BLaER1 (cell line): ENCODE data around the gene C21orf58.
A peak's percentile ranks its signal among the peaks of the same experiment; 100 is the strongest.

ENCODE experiments used
- H3K27ac ChIP-seq: shearing (Covaris generic); formaldehyde crosslinking; 2 replicates; pipeline ENCODE4 v1.8.1; 2022
- H3K27me3 ChIP-seq: shearing (Covaris generic); formaldehyde crosslinking; 2 replicates; pipeline ENCODE4 v1.8.1; 2022
- H3K36me3 ChIP-seq: shearing (Covaris generic); formaldehyde crosslinking; 2 replicates; pipeline ENCODE4 v1.8.1; 2022
- H3K4me1 ChIP-seq: shearing (Covaris generic); formaldehyde crosslinking; 2 replicates; pipeline ENCODE4 v1.8.1; 2022
- H3K4me2 ChIP-seq: shearing (Covaris generic); formaldehyde crosslinking; 2 replicates; pipeline ENCODE4 v1.8.1; 2022
- H3K4me3 ChIP-seq: shearing (Covaris generic); formaldehyde crosslinking; 2 replicates; pipeline ENCODE4 v1.8.1; 2022
- H3K9ac ChIP-seq: shearing (Covaris generic); formaldehyde crosslinking; 2 replicates; pipeline ENCODE4 v1.8.1; 2022
- H3K9me3 ChIP-seq: shearing (Covaris generic); formaldehyde crosslinking; 2 replicates; pipeline ENCODE4 v1.8.1; 2022
- H4K20me1 ChIP-seq: shearing (Covaris generic); formaldehyde crosslinking; 2 replicates; pipeline ENCODE4 v1.8.1; 2022
- Cebpa-rat ChIP-seq: shearing (Covaris generic); IDR thresholded peaks from 2 replicates; pipeline ENCODE4 v1.8.1; 2022

Gene C21orf58

DNA sequence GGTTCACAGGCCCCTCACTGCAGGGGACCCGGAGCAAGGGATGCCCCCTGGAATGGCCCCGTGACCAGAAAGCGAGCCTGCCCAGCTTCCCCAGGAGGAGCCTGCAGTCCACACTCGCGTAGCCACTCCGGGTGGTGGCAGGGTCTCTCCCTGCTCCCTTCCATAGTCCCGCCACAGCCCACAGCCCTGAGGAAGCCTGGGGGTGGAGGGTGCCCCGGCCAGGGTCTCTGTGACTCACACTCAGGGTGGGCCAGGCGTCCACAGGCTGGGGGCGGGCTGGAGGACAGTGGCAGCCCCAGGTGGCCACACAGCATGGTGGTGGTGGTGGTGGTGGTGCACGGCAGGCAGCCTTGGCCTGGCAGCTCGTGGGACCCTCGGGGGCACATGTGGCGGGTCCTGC lies 21.9 kb downstream of the C21orf58 start:
- Histone ChIP-seq H3K9ac (no peak overlapping the region), H3K27me3 (peaks cover 9% of the 10 kb centered on the region; the same call in 1 of the 2 replicates), H4K20me1 (no peaks in the 10 kb centered on the region; the same call in 1 of the 2 replicates), H3K27ac (no peak overlapping the region), H3K4me3 (no peak overlapping the region), H3K36me3 (peaks cover 85% of the 10 kb centered on the region), H3K4me1 (peaks cover 12% of the 10 kb centered on the region), H3K4me2 (no peak overlapping the region), H3K9me3 (no peaks in the 10 kb centered on the region)
- TF ChIP-seq Cebpa-rat: no peak

- Histone ChIP-seq H3K4me2 (no peak overlapping the region), H4K20me1 (no peaks in the 10 kb centered on the region; the same call in 1 of the 2 replicates), H3K36me3 (peaks cover 59% of the 10 kb centered on the region), H3K9ac (no peak overlapping the region), H3K4me1 (peaks cover 22% of the 10 kb centered on the region), H3K4me3 (no peak overlapping the region), H3K27ac (no peak overlapping the region), H3K9me3 (no peaks in the 10 kb centered on the region), H3K27me3 (peaks cover 9% of the 10 kb centered on the region; the same call in 1 of the 2 replicates)
- no peak for TF ChIP-seq Cebpa-rat
Measured at GRCh38 chr21:46299167-46299566, 24.5 kb downstream of the C21orf58 start.

GRCh38 chr21:46297338-46298271 lies 26.1 kb downstream of the C21orf58 start:
- Histone ChIP-seq H3K27ac (peak overlapping the region; percentile 51; the same call in 1 of the 2 replicates), H3K4me1 (peaks cover 22% of the 10 kb centered on the region), H3K4me2 (peak overlapping the region; percentile 86)

GRCh38 chr21:46295996-46296752 lies 27.5 kb downstream of the C21orf58 start:
- Histone ChIP-seq H3K4me1 (peaks cover 25% of the 10 kb centered on the region), H3K27me3 (peaks cover 9% of the 10 kb centered on the region; the same call in 1 of the 2 replicates), H3K27ac (no peak overlapping the region), H3K36me3 (peaks cover 46% of the 10 kb centered on the region), H3K4me3 (no peak overlapping the region), H3K4me2 (no peak overlapping the region), H3K9me3 (peaks cover 9% of the 10 kb centered on the region), H3K9ac (no peak overlapping the region), H4K20me1 (no peaks in the 10 kb centered on the region; the same call in 1 of the 2 replicates)
- TF ChIP-seq Cebpa-rat: no peak

More at GRCh38 chr21:46297338-46298271, 26.1 kb downstream of the C21orf58 start:
- H3K4me3 ChIP-seq: peak overlapping the region; percentile 63
- peaks cover 48% of the 10 kb centered on the region for H3K36me3 ChIP-seq
- peaks cover 9% of the 10 kb centered on the region; the same call in 1 of the 2 replicates for H3K27me3 ChIP-seq
- no peaks in the 10 kb centered on the region; the same call in 1 of the 2 replicates for H4K20me1 ChIP-seq
- peak overlapping the region; percentile 56 for H3K9ac ChIP-seq
- TF ChIP-seq Cebpa-rat: no peak
- no peaks in the 10 kb centered on the region for H3K9me3 ChIP-seq

DNA sequence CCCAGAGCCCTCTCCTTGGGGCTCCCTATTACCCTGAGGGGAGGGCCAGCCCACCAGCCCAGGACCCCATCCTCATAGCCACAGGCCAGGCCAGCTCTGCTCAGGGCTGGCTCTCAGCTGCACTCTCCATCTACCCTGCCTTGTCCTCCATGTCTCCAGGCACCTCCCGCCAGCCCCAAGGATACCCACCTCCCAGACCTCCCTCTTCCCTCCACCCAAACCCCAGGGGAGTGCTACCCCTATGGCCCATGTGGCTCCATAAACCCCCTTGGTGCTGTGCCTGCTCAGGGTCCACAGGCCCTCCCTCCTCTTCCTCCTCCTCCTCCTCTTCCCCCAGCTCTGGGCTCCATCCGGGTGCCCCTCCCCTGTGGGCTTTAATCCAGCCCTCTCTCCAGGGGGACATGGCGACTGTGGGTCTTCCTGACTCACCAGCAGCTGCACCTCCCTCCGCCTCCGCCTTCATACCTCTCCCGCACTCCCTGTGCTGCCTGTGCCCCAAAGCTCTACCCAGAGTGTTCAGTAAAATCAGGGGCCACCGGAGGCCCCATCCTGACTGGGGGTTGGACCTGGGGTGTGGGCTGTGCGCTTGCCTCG lies 28.4 kb downstream of the C21orf58 start:
- no peak overlapping the region for H3K4me3 ChIP-seq
- peaks cover 9% of the 10 kb centered on the region for H3K9me3 ChIP-seq
- H4K20me1 ChIP-seq: no peaks in the 10 kb centered on the region
- peaks cover 34% of the 10 kb centered on the region for H3K4me1 ChIP-seq
- no peak for TF ChIP-seq Cebpa-rat
- peak overlapping the region; percentile 41 for H3K27ac ChIP-seq
- H3K9ac ChIP-seq: no peak overlapping the region
- H3K36me3 ChIP-seq: peaks cover 37% of the 10 kb centered on the region
- H3K4me2 ChIP-seq: peak overlapping the region; percentile 62
- peaks cover 9% of the 10 kb centered on the region; the same call in 1 of the 2 replicates for H3K27me3 ChIP-seq

- H3K27ac ChIP-seq: peak overlapping the region; percentile 41
- H3K4me2 ChIP-seq: peak overlapping the region; percentile 62
- H4K20me1 ChIP-seq: no peaks in the 10 kb centered on the region
- no peak overlapping the region for H3K9ac ChIP-seq
- peaks cover 9% of the 10 kb centered on the region for H3K9me3 ChIP-seq
- no peak overlapping the region for H3K4me3 ChIP-seq
- H3K36me3 ChIP-seq: peaks cover 32% of the 10 kb centered on the region
- peaks cover 9% of the 10 kb centered on the region; the same call in 1 of the 2 replicates for H3K27me3 ChIP-seq
- peaks cover 39% of the 10 kb centered on the region for H3K4me1 ChIP-seq
- no peak for TF ChIP-seq Cebpa-rat
Measured at GRCh38 chr21:46294647-46295176, 29.0 kb downstream of the C21orf58 start.

DNA sequence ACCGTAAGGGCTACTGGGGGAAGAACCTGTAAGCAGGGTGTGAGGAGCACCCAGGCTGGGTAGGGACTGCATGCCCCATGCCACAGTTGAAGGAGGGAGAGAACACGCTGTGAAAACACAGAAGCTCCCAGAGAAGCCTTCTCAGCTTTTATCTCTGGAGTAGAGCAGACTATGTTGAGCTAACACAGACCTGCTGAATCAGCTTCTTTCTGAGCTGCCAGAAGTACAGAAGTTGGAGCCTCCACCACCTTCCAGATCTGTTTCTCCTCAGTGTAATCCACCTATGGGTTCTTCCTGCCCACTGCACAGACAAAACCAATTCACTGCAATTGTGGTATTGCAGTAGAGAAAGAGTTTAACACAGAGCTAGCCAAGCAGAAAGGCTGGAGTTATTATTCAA lies 32.1 kb downstream of the C21orf58 start:
- H3K4me3 ChIP-seq: no peak overlapping the region
- no peak for TF ChIP-seq Cebpa-rat
- no peak overlapping the region for H3K27ac ChIP-seq
- H3K36me3 ChIP-seq: peaks cover 12% of the 10 kb centered on the region
- H3K9me3 ChIP-seq: peaks cover 9% of the 10 kb centered on the region
- peaks cover 40% of the 10 kb centered on the region for H3K4me1 ChIP-seq
- no peaks in the 10 kb centered on the region for H3K27me3 ChIP-seq
- H3K4me2 ChIP-seq: 0 out of 2 replicates have a peak overlapping the region, but pooled peaks have one; percentile 9
- no peaks in the 10 kb centered on the region for H4K20me1 ChIP-seq
- H3K9ac ChIP-seq: no peak overlapping the region

DNA sequence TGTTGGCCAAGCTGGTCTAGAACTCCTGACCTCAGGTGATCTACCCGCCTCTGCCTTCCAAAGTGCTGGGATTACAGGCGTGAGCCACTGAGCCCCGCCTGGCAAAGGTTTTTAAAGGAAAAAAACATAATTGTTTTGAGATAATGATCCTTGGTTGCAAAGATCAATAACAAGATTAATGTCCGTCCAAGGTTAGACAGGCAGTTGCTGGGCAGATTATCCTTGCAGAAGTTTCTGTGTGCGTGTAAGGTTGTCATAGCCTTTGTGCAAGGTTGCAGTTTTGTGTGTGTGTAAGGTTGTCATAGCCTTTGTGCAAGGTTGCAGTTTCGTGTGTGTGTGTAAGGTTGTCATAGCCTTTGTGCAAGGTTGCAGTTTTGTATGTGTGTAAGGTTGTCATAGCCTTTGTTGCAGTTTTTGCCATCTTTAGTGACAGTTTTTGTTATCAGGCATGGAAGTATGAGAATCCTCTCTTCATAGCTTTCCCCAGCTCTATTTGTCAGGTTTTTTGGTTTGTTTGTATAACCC lies 34.0 kb downstream of the C21orf58 start:
- H3K4me1 ChIP-seq: peaks cover 39% of the 10 kb centered on the region
- peaks cover 9% of the 10 kb centered on the region for H3K9me3 ChIP-seq
- peaks cover 11% of the 10 kb centered on the region; the same call in 1 of the 2 replicates for H4K20me1 ChIP-seq
- H3K27ac ChIP-seq: no peak overlapping the region
- H3K4me3 ChIP-seq: no peak overlapping the region
- H3K27me3 ChIP-seq: no peaks in the 10 kb centered on the region
- no peak for TF ChIP-seq Cebpa-rat
- peak overlapping the region; percentile 30 for H3K4me2 ChIP-seq
- H3K36me3 ChIP-seq: peaks cover 12% of the 10 kb centered on the region
- H3K9ac ChIP-seq: no peak overlapping the region

GRCh38 chr21:46287541-46287940 lies 36.1 kb downstream of the C21orf58 start:
- peaks cover 59% of the 10 kb centered on the region for H3K4me1 ChIP-seq
- H3K9ac ChIP-seq: peak overlapping the region; percentile 99; the same call in 1 of the 2 replicates
- no peak for TF ChIP-seq Cebpa-rat
- peaks cover 9% of the 10 kb centered on the region for H3K9me3 ChIP-seq
- no peak overlapping the region; the same call in 1 of the 2 replicates for H3K27ac ChIP-seq
- peak overlapping the region; percentile 93 for H3K4me2 ChIP-seq
- peaks cover 30% of the 10 kb centered on the region for H3K36me3 ChIP-seq
- H3K4me3 ChIP-seq: peak overlapping the region; percentile 99
- H3K27me3 ChIP-seq: no peaks in the 10 kb centered on the region
- peaks cover 33% of the 10 kb centered on the region for H4K20me1 ChIP-seq
